GM12872 (cell line): ENCODE measurements around the gene SCNM1.

Experiments
- CTCF ChIP-seq: IDR thresholded peaks from 3 replicates; pipeline ENCODE4 v1.5.1; 2011; ENCODE audit warnings: low read depth, mild to moderate bottlenecking, low read length, moderate library complexity; ENCODE audit not compliant: insufficient read depth

The SCNM1 gene

GRCh38 chr1:151143986-151144385 lies 22.0 kb upstream of the SCNM1 start:
- TF ChIP-seq CTCF = no peak

GRCh38 chr1:151144474-151145303 lies 21.3 kb upstream of the SCNM1 start:
- no peak for TF ChIP-seq CTCF

- no peak for TF ChIP-seq CTCF
Measured at GRCh38 chr1:151145304-151146071, 20.5 kb upstream of the SCNM1 start.

GRCh38 chr1:151146072-151146411 lies 19.9 kb upstream of the SCNM1 start:
- TF ChIP-seq CTCF = no peak

GRCh38 chr1:151146412-151147131 lies 19.4 kb upstream of the SCNM1 start, which contains the start of gene SEMA6C:
Gene SEMA6C (minus strand): TSS chr1:151146631. CDS start chr1:151142621, 4,010 bp downstream.
- no peak for TF ChIP-seq CTCF

GRCh38 chr1:151147132-151147503 lies 18.8 kb upstream of the SCNM1 start:
- TF ChIP-seq CTCF = no peak

GRCh38 chr1:151147665-151148064 lies 18.3 kb upstream of the SCNM1 start:
- no peak for TF ChIP-seq CTCF
